AG09309 (cell line): ENCODE measurements around the gene CHST1.

Experiments used
- DNase-seq: peaks from one replicate; pipeline ENCODE4 v3.0.0-alpha.2; 2010; ENCODE audit warnings: low read depth
- H3K4me3 ChIP-seq: 2 replicates; pipeline ENCODE4 v1.5.1; 2011; ENCODE audit warnings: mild to moderate bottlenecking, low read depth, low read length, moderate library complexity; ENCODE audit not compliant: control insufficient read depth
- TF ChIP-seq, protein P1 (sequence below): IDR thresholded peaks from 2 replicates; pipeline ENCODE4 v1.5.1; 2011; ENCODE audit warnings: mild to moderate bottlenecking, low read depth, low read length, inconsistent platforms; ENCODE audit not compliant: insufficient read depth, control insufficient read depth; ENCODE audit errors: missing control alignments

CHST1 gene

DNA sequence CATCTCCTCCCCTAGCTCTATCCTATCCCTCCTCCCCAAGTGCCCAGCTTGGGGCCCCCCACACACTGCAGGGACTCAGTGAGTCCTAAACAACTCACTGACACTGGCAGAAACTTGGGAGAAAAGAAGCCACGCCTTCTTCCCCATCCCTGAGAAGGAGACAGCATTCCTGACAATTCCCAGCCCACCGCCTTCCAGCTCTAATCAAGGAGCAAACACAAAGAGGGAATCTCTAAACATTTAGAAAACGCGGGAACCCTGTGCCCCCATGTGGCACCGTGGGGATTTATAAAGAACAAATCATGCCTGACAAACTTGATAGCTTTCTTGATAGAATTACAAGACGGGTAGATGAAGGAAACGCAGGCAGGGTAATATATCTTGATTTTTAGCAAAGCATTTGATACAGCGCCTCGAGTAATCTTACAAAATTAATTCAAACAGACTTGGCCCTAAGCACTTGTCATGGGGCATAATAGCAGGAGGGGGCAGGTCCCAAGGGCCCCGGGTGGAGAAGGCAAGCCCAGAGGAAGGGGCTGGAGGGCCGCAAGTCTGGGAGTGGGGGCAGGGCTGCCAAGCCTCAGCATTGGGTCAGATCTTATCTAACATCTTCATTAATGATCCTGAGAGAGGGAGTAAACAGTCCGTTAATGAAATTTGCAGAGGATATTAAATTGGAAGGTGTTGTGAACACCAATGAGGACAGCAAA is 4.5 kb downstream of the CHST1 start:
- no peak overlapping the region for H3K4me3 ChIP-seq
- no peak for DNase-seq
- TF ChIP-seq, protein P1, sequence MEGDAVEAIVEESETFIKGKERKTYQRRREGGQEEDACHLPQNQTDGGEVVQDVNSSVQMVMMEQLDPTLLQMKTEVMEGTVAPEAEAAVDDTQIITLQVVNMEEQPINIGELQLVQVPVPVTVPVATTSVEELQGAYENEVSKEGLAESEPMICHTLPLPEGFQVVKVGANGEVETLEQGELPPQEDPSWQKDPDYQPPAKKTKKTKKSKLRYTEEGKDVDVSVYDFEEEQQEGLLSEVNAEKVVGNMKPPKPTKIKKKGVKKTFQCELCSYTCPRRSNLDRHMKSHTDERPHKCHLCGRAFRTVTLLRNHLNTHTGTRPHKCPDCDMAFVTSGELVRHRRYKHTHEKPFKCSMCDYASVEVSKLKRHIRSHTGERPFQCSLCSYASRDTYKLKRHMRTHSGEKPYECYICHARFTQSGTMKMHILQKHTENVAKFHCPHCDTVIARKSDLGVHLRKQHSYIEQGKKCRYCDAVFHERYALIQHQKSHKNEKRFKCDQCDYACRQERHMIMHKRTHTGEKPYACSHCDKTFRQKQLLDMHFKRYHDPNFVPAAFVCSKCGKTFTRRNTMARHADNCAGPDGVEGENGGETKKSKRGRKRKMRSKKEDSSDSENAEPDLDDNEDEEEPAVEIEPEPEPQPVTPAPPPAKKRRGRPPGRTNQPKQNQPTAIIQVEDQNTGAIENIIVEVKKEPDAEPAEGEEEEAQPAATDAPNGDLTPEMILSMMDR = no peak

DNA sequence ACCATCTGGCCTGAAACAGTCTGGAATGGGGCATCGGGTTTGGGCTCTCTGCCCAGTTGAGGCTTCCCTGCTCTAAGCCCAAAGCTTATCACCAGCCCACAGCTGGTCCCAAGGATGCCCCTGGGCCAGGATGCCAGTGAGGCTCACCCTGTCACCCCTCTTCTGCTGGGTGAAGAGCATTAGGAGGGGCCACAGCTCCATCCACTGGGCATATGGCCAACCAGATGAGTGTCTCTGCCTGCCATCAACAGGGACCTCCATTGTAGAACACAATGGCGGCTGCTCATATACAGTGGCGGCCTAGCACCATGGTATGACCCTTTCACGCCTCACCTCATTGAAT is 5.6 kb downstream of the CHST1 start:
- no peak overlapping the region for H3K4me3 ChIP-seq
- TF ChIP-seq, protein P1 = no peak
- DNase-seq = no peak

DNA sequence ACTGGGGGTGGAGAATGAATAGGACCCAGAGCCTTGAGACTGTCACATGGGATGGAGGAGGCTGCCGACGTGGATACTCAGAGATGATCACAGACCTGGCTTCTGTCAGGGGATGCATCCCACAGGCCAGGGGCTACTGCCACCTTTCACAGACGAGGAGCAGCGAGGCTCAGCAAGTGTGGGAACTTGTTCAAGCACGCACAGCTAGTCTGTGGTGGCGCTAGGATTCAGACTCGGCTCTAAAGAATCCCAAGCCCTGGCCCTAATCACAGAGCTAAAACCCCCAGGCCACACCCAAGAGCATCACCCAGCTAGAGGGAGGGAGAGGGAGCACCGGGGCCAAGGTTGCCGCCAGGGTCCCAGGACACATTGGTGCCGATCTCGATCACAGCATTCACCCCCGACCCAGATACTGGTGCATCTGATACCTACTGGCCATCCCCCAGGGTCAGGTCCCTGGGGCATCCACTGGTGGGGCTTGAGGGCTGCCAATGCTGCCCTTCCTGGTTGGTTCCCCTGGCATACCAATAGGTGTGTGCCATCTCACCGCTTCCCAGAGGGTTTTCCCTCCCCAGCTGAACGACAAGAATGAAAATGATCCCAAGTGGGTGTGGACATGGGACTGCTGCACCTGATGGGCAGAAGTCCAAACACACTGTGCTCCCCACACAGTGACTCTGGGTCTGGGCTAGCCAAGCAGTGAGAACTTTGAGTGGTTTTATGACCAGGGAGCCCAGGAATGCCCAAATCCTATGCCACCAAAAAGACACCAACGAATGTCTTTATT is 6.2 kb downstream of the CHST1 start:
- H3K4me3 ChIP-seq = no peak overlapping the region
- TF ChIP-seq, protein P1 = no peak

DNA sequence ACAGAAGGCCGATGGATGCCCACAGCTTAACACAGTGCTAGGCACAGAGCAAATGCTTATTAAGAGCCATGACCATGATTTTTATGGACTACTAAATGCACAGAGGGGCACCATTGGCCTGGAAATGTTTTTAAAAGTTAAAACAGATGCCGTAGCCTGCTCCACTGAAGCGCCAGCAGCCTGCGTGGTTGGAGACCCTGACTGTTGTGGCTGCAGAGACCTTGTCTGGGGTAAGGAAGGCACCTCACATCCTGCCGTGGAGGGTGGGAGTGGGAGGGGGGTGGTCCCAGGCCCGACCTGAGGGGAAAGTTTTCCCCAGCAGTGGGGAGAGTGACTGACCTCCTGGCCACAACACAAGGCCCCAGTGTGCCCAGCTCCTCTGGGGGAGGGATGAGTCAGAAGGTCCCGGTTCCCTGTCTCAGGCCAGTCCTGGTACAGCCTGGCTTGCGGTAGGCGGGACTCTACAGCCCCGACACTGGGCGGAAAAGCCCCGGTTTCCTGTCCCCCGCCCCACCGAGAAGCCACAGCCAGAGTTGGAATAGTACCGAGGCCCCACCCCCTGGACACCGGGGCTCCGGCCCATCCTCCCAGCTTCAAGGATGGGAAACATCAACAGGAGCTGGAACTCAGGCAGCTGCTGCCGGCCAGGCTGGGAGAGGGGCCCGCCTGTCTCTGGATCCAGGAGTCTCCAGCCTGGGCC is 7.0 kb downstream of the CHST1 start:
- H3K4me3 ChIP-seq = no peak overlapping the region
- TF ChIP-seq, protein P1 = no peak
- DNase-seq = peak; percentile 14

More for the DNA sequence above, 6.2 kb downstream of the CHST1 start:
- DNase-seq = no peak

DNA sequence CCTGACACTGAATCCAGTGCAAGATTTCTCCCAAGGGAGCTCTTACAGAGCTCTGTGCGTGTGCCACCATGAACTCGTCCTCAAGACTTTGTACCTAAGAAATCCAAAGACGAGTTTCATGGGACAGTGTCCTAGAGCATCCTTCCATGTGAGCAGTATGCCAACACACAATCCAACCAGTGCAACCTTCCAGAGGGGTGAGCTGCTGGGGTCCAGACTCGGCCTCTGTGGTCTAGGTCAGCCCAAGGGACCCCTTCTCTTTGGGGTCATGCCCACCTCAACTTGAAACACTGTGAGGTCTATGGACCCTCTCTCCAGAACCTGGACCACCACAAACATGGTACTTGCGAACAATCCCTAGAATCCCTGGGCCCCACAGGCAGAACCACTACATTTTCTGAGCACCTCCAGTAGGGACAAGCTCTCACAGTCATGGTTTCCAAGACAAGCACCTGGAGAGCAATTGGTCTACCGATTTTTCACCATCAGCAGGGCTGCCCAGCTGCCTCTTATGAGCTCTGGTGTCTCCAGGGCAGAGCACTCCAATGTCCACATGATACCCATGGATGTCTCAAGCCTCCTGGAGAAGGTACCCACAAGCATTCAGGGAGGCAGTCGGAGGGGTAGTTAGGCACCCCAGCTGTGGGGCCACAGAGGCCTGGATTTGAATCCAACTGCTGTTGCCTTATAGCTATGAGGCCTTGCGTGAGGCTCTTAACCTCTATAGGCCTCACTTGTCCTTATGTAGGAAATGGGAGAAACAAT is 7.7 kb downstream of the CHST1 start:
- H3K4me3 ChIP-seq = no peak overlapping the region
- TF ChIP-seq, protein P1 = no peak
- DNase-seq = no peak

DNA sequence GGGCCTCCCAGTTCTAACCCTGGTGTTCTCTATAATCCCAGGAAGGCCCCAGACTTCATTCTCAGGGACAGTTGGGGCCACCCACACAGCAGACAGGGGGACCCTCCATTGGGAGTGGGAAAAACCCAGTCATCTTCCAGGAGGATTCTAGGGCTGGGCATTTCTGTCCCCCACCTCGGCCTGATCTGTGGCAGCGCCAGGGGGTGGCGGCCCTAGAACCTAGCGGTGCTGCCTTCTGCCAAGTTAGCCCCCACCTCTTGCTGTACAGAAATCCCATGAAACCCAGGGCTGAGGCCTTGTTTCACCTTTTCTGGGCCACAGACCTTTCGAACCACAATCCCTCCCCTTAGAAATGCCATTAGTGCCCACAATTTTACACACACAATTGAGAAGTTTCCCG is 9.6 kb downstream of the CHST1 start:
- DNase-seq = no peak

More for the DNA sequence above, 9.6 kb downstream of the CHST1 start:
- TF ChIP-seq, protein P1 = no peak
- no peak overlapping the region for H3K4me3 ChIP-seq
